Smooth muscle cell (in vitro differentiated cells): ENCODE measurements around the gene UQCC3. TPM values are rescaled to one million over a fixed set of nuclear protein-coding genes. Genes with fewer than 3 reads are reported as not detected.

ENCODE experiments used
- DNase-seq: peaks from one replicate; lab custom pipeline; 2025; ENCODE audit not compliant: unreplicated experiment; lab: John Stamatoyannopoulos, UW
- H2AFZ ChIP-seq: fragments of 200-600 bp; sonication (generic); 2 replicates; pipeline ENCODE4 v1.6.0; 2016; ENCODE audit warnings: antibody characterized with exemption, low read depth, mild to moderate bottlenecking
- H3F3A ChIP-seq: fragments of 200-600 bp; sonication (generic); 2 replicates; pipeline ENCODE4 v1.6.0; 2017; ENCODE audit warnings: antibody characterized with exemption, low read depth
- H3K27ac ChIP-seq: fragments of 200-600 bp; sonication (generic); 2 replicates; pipeline ENCODE4 v1.5.1; 2016; ENCODE audit warnings: low read depth, mild to moderate bottlenecking
- H3K27me3 ChIP-seq: fragments of 200-600 bp; sonication (generic); 2 replicates; pipeline ENCODE4 v1.6.1; 2016; ENCODE audit warnings: low read depth, mild to moderate bottlenecking
- H3K36me3 ChIP-seq: fragments of 200-600 bp; sonication (generic); 2 replicates; pipeline ENCODE4 v1.5.1; 2016; ENCODE audit warnings: low read depth
- H3K4me1 ChIP-seq: fragments of 200-600 bp; sonication (generic); 2 replicates; pipeline ENCODE4 v1.5.1; 2016; ENCODE audit warnings: low read depth
- H3K4me2 ChIP-seq: fragments of 200-600 bp; sonication (generic); 2 replicates; pipeline ENCODE4 v1.6.0; 2016; ENCODE audit warnings: mild to moderate bottlenecking
- H3K4me3 ChIP-seq: fragments of 200-600 bp; sonication (generic); 2 replicates; pipeline ENCODE4 v1.5.1; 2016; ENCODE audit warnings: mild to moderate bottlenecking
- H3K79me2 ChIP-seq: fragments of 200-600 bp; sonication (generic); 2 replicates; pipeline ENCODE4 v1.6.0; 2016; ENCODE audit warnings: low read depth, mild to moderate bottlenecking
- H3K9ac ChIP-seq: fragments of 200-600 bp; sonication (generic); 2 replicates; pipeline ENCODE4 v1.6.0; 2016; ENCODE audit warnings: low read depth
- H3K9me3 ChIP-seq: fragments of 200-600 bp; sonication (generic); replicated peaks from 2 replicates; pipeline ENCODE4 v1.5.1; 2016; ENCODE audit warnings: low read depth
- H4K20me1 ChIP-seq: fragments of 200-600 bp; sonication (generic); 2 replicates; pipeline ENCODE4 v1.6.0; 2016; ENCODE audit warnings: low read depth
- WGBS: methylation state at CpG from one replicate; pipeline ENCODE4 v1.1.7; 2016; ENCODE audit warnings: low lambda C conversion rate; 5-methylcytosine and 5-hydroxymethylcytosine counted together
- polyA plus RNA-seq: library from polyadenylated mRNA; unstranded; fragments of >200 nt; fragmentation: Nextera tagmentation; extraction: Ambion mirVana; gene quantifications from 2 replicates; pipeline ENCODE4 v1.2.1, GENCODE V29; 2016
- total RNA-seq: library from RNA; depleted of rRNA; stranded (reverse); fragments of >200 nt; gene quantifications from 2 replicates; pipeline ENCODE4 v1.2.3, GENCODE V29; 2014
- TF ChIP-seq, protein P1 (sequence below): fragments of 200-600 bp; sonication (generic); IDR thresholded peaks from 2 replicates; pipeline ENCODE4 v1.5.1; 2017; ENCODE audit warnings: borderline replicate concordance, mild to moderate bottlenecking, antibody characterized with exemption; ENCODE audit not compliant: insufficient read depth, poor library complexity, severe bottlenecking

Gene UQCC3
- total and polyA plus RNA-seq, 2 experiments from 2014 or later: 7.7 to 14.4 TPM

DNA sequence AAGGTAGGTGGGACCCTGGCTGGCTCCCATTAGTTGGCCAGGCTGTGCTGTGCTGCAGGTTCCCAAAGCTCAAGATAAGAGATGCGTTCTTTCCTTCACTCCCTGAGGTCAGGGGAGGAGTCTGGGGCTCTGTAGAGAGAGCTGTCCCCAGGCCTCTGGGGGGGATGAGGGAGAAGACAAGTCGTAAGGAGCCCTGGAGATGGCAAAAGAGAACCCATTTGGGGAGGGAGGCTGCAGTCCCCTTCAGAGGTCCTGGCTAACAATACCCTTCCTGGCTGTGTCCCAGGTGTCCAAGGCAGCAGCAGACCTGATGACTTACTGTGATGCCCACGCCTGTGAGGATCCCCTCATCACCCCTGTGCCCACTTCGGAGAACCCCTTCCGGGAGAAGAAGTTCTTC lies 36.9 kb downstream of the UQCC3 start:
- peak overlapping the region; percentile 64 for H3K4me3 ChIP-seq
- no peak for DNase-seq
- WGBS: 85% methylated on average over 4 of the region's 5 CpGs
- H3K4me2 ChIP-seq: peak overlapping the region; percentile 90
- peaks cover 51% of the 10 kb centered on the region for H3F3A ChIP-seq
- no peaks in the 10 kb centered on the region for H4K20me1 ChIP-seq
- H3K27ac ChIP-seq: peak overlapping the region; percentile 98
- H2AFZ ChIP-seq: no peak overlapping the region
- peaks cover 37% of the 10 kb centered on the region for H3K4me1 ChIP-seq
- H3K27me3 ChIP-seq: no peaks in the 10 kb centered on the region
- peak overlapping the region; percentile 97 for H3K9ac ChIP-seq
- H3K9me3 ChIP-seq: no peaks in the 10 kb centered on the region
- TF ChIP-seq, protein P1, sequence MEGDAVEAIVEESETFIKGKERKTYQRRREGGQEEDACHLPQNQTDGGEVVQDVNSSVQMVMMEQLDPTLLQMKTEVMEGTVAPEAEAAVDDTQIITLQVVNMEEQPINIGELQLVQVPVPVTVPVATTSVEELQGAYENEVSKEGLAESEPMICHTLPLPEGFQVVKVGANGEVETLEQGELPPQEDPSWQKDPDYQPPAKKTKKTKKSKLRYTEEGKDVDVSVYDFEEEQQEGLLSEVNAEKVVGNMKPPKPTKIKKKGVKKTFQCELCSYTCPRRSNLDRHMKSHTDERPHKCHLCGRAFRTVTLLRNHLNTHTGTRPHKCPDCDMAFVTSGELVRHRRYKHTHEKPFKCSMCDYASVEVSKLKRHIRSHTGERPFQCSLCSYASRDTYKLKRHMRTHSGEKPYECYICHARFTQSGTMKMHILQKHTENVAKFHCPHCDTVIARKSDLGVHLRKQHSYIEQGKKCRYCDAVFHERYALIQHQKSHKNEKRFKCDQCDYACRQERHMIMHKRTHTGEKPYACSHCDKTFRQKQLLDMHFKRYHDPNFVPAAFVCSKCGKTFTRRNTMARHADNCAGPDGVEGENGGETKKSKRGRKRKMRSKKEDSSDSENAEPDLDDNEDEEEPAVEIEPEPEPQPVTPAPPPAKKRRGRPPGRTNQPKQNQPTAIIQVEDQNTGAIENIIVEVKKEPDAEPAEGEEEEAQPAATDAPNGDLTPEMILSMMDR: no peak
- H3K36me3 ChIP-seq: no peaks in the 10 kb centered on the region
- H3K79me2 ChIP-seq: peaks cover 20% of the 10 kb centered on the region

DNA sequence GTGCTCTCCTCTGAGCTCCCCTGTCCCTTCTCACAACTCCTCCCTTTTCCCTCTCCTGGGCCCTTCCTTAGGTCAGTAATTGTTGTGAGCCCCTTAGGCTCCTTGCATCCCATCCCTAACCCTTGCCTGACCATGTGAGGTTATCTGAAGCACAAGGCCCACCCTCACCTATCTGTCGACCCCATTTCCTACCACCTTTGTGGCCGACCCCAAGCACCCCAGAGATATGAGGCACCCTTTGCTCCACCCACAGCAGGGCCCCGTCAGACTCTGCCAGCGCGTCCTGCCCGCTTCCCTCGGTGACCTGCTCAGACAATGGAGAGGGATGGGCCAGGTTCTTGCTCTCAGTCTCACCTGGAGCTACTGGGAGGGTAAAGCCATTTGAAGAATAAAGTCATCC lies 37.3 kb downstream of the UQCC3 start:
- no peaks in the 10 kb centered on the region for H4K20me1 ChIP-seq
- H3K4me2 ChIP-seq: peak overlapping the region; percentile 90
- peak overlapping the region; percentile 81 for H2AFZ ChIP-seq
- TF ChIP-seq, protein P1: no peak
- peak overlapping the region; percentile 97 for H3K9ac ChIP-seq
- H3F3A ChIP-seq: peaks cover 52% of the 10 kb centered on the region
- peak overlapping the region; percentile 64 for H3K4me3 ChIP-seq
- 16% methylated on average over 7 of the region's 7 CpGs for WGBS
- no peak for DNase-seq
- H3K27ac ChIP-seq: peak overlapping the region; percentile 98
- peaks cover 16% of the 10 kb centered on the region for H3K79me2 ChIP-seq
- H3K9me3 ChIP-seq: no peaks in the 10 kb centered on the region
- H3K4me1 ChIP-seq: peaks cover 37% of the 10 kb centered on the region
- no peaks in the 10 kb centered on the region for H3K27me3 ChIP-seq
- no peaks in the 10 kb centered on the region for H3K36me3 ChIP-seq

DNA sequence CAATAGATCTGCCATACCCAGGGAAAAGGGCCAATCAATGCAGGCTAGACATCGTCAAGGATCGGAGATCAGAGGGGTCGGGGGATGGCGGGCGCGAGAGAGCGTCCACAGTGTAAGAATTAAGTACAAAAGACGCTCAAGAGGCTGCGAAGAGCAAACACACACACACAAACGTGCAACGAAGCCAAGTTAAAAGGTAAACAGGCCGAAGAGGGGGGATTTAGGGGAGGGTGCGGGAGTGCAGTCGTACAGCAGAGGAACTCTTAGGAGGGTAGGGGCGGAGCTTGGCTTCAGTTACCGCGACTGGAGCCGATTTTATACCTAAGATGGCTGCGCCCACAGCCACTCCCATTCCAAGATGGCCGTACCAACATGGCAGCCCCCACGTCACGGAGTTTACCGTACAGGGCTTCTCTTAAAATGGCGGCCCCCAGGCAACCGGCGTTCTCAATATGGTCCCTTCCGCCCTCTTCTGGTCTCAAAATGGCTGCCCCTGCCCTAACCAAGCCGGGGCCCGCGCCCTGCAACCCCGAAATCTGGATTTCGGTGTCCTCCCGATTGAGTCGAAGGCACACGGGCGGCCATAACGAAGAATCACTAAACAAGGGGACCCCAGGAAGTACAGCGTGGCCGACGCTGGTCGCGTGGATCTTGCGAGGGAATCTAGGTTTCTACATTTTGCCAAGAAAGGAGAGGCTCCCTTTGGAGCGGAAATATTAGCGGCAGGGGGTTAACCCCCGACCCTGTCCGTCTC lies 38.0 kb downstream of the UQCC3 start:
- H3K79me2 ChIP-seq: peaks cover 13% of the 10 kb centered on the region
- peaks cover 56% of the 10 kb centered on the region for H3F3A ChIP-seq
- peak overlapping the region; percentile 98 for H3K27ac ChIP-seq
- peak overlapping the region; percentile 90 for H3K4me2 ChIP-seq
- H2AFZ ChIP-seq: peak overlapping the region; percentile 98
- 6% methylated on average over 46 of the region's 47 CpGs for WGBS
- no peaks in the 10 kb centered on the region for H3K27me3 ChIP-seq
- H3K36me3 ChIP-seq: no peaks in the 10 kb centered on the region
- DNase-seq: peak; percentile 73
- TF ChIP-seq, protein P1: no peak
- peak overlapping the region; percentile 64 for H3K4me3 ChIP-seq
- H3K9ac ChIP-seq: peak overlapping the region; percentile 97
- H3K9me3 ChIP-seq: no peaks in the 10 kb centered on the region
- H4K20me1 ChIP-seq: no peaks in the 10 kb centered on the region
- peaks cover 37% of the 10 kb centered on the region for H3K4me1 ChIP-seq

DNA sequence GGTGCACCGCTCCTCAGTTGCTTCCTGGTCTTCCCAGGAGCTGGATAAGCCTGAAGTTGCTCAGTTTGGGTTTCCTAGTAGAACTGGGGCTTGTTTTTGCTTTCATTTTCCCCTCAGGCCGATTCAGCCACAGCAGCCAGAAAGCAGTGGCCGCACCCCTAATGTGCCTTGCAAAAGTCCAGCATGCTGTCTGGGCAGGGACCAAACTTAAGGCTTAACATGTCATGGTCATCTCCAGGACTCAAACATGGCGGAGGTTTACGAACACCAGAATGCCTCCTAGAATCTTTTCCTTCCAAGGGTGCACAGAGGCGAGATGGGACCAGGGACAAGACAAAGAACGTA lies 38.5 kb downstream of the UQCC3 start:
- H3K36me3 ChIP-seq: no peaks in the 10 kb centered on the region
- TF ChIP-seq, protein P1: no peak
- peak overlapping the region; percentile 90 for H3K4me2 ChIP-seq
- 79% methylated on average over 7 of the region's 7 CpGs for WGBS
- peaks cover 56% of the 10 kb centered on the region for H3F3A ChIP-seq
- DNase-seq: no peak
- no peaks in the 10 kb centered on the region for H4K20me1 ChIP-seq
- H3K4me1 ChIP-seq: peaks cover 37% of the 10 kb centered on the region
- peak overlapping the region; percentile 98 for H3K27ac ChIP-seq
- peak overlapping the region; percentile 64 for H3K4me3 ChIP-seq
- no peaks in the 10 kb centered on the region for H3K9me3 ChIP-seq
- peaks cover 8% of the 10 kb centered on the region for H3K79me2 ChIP-seq
- peak overlapping the region; percentile 97 for H3K9ac ChIP-seq
- H3K27me3 ChIP-seq: no peaks in the 10 kb centered on the region
- H2AFZ ChIP-seq: peak overlapping the region; percentile 98
